ENCODE measurements around the gene PNPLA6.

PNPLA6 gene

DNA sequence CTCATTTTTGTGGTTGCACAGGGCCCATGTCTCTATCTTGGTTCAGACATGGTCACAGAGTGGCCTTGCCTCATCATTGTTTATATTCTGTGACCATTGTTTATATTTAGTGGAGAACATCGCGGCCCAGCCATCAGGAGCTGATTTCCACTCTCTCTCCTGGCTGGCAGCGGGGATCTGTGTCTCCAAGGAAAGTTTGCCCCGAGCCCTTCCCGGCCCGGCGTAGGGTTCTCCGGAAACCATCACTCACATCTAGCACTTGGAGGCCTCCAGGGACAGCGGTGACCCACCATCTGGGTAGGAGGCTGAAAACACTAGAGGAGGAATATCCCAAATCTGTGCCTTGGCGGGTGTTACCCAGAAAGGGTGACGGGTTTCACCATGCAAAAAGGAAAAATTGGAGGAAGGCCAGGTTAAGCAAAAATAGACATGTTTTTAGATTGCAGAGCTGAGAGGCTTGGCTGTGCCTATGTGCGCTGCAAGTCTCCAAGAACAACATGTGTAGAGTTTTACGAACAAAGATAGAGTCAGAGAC lies 20.3 kb upstream of the PNPLA6 start:
- DNase-seq (ENCODE audit: extremely low read depth in 1 of 2, low read depth in 1 of 2) = no peak

DNA sequence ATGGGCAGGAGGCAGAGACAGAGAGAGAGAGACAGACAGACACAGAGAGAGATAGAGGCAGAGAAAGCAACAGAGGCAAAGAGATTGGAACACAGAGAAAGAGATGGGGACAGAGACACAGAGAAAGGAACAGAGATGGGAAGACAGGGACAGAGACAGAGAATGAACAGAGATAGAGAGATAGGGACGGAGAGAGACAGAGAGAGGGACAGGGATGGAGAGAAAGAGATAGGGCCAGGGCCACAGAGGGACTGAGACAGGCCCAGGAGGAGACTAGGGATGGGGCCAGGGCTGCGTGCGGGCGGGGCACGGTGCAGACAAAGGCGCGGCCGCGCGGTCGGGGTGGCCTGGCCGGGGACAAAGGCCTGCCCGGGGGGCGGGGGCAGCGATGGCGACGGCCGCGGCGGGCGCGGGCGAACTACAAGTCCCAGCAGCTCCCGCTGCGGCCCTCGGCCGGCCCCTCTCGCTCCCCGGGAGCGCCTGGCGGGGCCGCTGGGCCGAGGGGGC lies 19.8 kb upstream of the PNPLA6 start, which contains the start of gene ZNF358:
Gene ZNF358, plus strand, starts transcription at position 459 of the 507 bp plus-strand sequence. CDS start 3,140 bp downstream, outside the sequence.
- peak in 1 of 2 donors; percentile 27 for DNase-seq (ENCODE audit: extremely low read depth in 1 of 2, low read depth in 1 of 2)

DNA sequence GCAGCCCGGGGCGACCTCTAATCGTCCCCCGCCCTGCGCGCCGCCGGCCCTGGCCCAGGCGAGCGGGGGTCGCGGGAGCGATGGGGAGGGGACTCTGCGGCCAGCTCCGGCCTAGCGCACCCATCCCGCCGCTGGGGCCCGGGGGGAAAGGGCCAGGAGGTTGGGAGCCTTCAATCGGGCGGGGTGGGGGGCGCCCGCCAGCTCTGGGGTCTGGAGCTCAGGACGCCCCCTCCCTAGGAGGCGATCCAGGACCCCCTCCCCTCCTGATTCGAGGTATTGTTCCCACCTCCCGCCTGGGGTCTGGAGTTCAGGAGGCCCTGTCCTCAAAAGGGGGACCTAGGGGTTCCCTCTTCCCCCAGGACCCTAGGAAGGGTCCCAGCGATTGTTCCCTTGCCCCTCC lies 19.2 kb upstream of the PNPLA6 start:
- no peak for DNase-seq (ENCODE audit: extremely low read depth in 1 of 2, low read depth in 1 of 2)

DNA sequence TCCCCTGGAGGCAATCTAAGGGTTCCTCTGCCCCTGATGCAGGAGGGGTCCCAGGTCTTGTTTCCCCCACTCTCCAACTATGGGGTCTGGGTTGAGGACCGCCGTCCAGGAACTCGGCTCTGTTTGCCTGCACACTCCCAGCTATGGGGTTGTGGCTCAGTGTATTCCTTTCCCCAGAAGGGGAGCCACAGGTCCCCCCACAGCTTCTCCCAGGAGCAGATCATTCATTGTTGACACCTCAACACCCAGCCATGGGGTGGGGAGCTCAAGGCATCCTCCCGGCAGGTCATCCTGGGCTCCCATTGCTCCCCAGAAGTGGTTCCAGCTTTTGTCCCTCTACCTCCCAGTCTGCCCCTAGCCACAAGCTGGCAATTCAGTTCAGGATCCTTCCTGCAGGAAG lies 18.6 kb upstream of the PNPLA6 start:
- no peak for DNase-seq (ENCODE audit: extremely low read depth in 1 of 2, low read depth in 1 of 2)

DNA sequence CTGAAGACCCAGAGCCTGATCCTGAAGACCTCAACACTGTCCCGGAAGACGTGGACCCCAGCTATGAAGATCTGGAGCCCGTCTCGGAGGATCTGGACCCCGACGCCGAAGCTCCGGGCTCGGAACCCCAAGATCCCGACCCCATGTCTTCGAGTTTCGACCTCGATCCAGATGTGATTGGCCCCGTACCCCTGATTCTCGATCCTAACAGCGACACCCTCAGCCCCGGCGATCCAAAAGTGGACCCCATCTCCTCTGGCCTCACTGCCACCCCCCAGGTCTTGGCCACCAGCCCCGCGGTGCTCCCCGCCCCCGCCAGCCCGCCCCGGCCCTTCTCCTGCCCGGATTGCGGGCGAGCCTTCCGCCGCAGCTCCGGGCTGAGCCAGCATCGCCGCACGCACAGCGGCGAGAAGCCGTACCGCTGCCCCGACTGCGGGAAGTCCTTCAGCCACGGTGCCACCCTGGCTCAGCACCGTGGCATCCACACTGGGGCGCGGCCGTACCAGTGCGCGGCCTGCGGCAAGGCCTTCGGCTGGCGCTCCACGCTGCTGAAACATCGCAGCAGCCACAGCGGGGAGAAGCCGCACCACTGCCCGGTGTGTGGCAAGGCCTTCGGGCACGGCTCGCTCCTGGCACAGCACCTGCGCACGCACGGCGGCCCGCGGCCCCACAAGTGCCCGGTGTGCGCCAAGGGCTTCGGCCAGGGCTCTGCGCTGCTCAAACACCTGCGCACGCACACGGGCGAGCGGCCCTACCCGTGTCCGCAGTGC lies 16.0 kb upstream of the PNPLA6 start:
- DNase-seq (ENCODE audit: extremely low read depth in 1 of 2, low read depth in 1 of 2) = no peak

DNA sequence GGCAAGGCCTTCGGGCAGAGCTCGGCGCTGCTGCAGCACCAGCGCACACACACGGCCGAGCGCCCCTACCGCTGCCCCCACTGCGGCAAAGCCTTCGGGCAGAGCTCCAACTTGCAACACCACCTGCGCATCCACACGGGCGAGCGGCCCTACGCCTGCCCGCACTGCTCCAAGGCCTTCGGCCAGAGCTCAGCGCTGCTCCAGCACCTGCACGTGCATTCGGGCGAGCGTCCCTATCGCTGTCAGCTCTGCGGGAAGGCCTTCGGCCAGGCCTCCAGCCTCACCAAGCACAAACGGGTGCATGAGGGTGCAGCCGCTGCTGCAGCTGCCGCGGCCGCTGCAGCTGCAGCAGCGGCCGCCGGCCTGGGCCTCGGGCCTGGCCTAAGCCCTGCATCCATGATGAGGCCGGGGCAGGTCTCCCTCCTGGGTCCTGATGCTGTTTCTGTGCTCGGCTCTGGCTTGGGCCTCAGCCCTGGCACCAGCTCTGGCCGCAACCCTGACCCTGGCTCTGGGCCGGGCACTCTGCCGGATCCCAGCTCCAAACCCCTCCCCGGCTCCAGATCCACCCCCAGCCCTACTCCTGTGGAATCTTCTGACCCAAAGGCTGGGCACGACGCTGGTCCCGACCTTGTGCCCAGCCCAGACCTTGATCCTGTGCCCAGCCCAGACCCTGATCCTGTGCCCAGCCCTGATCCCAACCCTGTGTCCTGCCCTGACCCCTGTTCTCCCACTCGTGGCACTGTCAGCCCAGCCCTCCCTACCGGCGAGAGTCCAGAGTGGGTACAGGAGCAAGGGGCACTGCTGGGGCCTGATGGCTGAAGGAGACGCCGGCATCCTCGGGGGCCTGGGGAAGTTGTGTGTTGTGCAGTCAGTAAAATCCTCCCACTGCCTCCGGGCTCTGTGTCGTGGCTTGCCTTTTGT lies 15.1 kb upstream of the PNPLA6 start:
- no peak for DNase-seq (ENCODE audit: extremely low read depth in 1 of 2, low read depth in 1 of 2)

DNA sequence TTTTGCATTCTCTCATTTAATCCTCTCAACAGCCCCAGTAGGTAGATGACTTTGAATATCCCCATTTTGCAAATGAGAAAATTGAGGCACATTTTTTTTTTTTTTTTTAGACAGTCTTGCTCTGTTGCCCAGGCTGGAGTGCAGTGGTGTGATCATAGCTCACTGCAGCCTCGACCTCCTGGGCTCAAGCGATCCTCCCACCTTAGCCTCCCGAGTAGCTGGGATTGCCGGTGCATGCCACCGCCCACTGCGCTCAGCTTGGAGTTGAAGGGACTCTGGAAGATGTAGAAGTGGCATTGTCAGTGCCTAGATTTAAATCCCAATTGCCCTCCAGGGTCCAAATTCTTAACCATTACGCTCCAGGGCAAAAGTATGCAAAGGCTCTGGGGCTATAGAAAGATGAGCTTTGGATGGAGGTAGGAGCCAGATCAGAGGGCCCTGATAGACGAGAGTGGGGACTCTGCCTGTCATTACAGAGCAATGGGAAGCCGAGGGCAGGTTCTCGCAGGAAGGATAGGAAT lies 13.9 kb upstream of the PNPLA6 start:
- DNase-seq (ENCODE audit: extremely low read depth in 1 of 2, low read depth in 1 of 2) = no peak

DNA sequence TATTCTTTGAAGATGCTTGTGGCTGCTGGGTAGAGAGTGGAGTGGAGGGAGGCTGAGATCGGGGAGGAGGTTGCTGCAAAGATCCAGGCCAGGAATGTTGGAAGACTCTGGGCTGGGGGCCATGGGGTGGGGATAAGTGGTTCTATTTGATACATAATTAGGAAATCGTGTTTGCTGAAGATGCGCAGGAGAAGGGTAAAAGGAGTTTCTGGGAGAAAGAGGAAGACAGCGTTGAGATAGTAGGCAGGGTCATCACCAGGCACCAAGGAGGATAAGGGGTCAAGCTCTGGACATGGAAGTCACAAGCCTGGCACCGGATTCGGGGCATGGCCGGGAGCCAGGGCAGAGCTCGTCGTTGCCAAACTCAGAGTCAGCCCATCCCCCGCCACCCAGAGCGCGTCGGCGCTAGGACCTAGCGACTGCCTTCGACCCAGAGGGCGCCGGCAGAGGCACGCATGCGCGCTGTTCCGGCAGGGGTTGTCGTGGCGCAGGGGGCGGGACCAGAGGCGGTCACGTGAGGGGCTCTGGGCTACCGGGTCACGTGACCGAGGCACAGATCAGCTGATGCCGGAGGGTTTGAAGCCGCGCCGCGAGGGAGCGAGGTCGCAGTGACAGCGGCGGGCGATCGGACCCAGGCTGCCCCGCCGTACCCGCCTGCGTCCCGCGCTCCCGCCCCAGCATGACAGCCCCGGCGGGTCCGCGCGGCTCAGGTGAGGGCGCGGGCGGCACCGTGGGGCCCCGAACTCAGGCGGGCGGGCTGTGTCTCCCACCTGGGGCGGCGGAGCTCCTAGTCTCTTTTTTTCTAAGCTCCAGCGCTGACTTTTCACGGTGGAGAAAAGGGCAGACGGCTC lies 13.2 kb upstream of the PNPLA6 start, which contains the start of gene MCOLN1:
Gene MCOLN1, plus strand, starts transcription at position 553 of the 851 bp plus-strand sequence. Its CDS starts 127 bp downstream, at position 680.
- peak; percentile 99 for DNase-seq (ENCODE audit: extremely low read depth in 1 of 2, low read depth in 1 of 2)

DNA sequence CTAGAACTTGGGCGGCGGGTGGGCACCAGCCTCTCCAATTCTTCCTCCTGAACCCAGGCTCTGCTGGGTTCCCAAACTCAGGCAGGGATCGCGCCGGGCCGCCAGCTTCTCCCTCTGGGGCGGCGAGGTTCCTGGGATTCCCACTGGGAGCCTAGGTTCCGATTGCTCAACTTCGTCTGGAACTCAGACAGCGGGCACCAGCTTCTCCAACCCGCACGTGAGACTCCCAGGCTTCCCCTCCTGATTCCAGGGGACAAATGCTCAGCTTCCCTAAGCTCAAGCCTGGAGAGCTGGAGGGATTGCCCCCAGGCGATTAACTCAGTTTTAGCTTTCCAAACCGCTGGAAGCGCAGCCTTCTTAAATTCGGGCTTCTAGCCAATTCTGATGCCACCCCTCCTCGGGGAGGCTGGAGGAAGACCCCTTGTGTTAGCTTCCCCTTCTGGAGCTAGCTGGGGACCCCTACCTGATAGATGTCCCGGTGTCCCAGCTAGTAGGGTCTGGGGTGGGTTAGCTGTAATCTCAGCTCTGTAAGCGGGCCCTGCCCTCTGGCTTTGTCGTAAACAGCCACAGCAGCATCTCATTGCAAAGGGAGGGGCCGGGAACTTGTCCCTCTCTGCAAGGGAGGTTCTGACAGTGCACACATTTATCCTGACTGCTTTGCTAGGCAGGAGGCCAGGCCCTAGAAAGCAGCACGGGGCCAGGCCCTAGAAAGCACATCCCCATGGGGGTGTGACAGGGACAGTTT lies 12.4 kb upstream of the PNPLA6 start:
- no peak for DNase-seq (ENCODE audit: extremely low read depth in 1 of 2, low read depth in 1 of 2)

DNA sequence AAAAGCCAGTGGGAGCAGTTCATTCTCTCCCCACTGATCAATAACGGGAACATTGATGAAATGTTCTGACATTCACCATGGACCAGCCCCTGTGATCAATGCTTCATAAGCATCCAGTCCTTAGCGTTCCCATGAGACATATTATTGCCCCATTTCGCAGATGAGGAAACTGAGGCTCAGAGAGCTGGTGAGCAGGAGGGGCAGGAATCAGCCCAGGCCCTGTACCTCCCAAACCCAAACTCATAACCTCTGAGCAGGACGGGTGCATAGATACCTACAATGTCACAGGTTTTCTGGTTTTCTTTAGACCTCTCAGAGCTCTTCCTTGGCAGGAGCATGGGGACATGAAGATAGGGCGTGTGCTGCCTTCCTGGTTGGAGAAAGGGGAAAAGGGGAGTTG lies 11.0 kb upstream of the PNPLA6 start:
- DNase-seq (ENCODE audit: extremely low read depth in 1 of 2, low read depth in 1 of 2) = no peak

DNA sequence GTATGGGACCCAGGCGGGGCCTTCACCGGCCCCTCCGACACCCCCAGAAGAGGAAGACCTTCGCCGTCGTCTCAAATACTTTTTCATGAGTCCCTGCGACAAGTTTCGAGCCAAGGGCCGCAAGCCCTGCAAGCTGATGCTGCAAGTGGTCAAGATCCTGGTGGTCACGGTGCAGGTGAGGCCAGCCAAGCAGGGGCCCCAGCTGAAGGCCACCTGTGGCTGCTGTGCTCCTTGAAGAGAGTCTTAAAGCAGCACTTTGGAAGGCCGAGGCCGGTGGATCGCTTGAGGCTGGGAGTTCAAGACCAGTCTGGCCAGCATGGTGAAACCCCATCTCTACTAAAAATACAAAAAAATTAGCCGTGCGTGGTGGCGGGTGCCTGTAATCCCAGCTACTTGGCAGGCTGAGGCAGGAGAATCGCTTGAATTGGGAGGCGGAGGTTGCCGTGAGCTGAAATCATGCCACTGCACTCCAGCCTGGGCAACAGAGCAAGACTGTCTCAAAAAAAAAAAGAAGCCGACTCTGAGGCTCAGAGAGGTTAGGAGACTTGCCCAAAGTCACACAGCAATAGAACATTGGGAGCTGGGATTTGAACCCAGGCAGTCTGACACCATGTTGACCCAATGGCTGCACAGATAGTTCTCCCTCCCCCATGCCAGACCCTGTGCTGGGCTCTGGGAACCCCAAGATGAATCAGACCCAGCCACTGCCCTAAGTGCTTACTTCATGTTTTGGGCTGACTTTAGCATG lies 10.4 kb upstream of the PNPLA6 start:
- DNase-seq (ENCODE audit: extremely low read depth in 1 of 2, low read depth in 1 of 2) = no peak

DNA sequence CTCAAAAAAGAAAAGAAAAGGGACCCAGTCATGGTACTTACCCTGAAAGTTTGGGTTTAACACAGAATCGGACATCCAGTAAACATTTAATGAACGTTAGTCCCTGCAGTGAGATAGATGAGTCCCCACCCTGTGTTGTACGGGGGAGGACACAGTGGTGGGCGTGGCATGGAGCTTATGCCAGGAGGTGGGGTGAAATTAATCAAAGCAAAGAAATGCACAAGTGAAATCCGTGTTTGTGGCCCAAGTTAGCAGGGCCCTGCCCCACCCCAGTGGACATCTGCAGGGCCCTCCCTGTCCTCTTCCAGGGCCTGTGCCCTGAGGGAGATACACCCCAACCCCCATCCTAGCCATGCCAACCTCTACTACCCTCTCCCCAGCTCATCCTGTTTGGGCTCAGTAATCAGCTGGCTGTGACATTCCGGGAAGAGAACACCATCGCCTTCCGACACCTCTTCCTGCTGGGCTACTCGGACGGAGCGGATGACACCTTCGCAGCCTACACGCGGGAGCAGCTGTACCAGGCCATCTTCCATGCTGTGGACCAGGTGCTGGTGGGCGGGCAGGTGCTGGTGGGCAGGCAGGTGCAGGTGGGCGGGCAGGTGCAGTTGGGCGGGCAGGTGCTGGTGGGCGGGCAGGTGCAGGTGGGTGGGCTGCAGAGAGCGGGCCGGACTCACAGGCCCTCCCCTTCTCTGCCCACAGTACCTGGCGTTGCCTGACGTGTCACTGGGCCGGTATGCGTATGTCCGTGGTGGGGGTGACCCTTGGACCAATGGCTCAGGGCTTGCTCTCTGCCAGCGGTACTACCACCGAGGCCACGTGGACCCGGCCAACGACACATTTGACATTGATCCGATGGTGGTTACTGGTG lies 9.2 kb upstream of the PNPLA6 start:
- no peak for DNase-seq (ENCODE audit: extremely low read depth in 1 of 2, low read depth in 1 of 2)

DNA sequence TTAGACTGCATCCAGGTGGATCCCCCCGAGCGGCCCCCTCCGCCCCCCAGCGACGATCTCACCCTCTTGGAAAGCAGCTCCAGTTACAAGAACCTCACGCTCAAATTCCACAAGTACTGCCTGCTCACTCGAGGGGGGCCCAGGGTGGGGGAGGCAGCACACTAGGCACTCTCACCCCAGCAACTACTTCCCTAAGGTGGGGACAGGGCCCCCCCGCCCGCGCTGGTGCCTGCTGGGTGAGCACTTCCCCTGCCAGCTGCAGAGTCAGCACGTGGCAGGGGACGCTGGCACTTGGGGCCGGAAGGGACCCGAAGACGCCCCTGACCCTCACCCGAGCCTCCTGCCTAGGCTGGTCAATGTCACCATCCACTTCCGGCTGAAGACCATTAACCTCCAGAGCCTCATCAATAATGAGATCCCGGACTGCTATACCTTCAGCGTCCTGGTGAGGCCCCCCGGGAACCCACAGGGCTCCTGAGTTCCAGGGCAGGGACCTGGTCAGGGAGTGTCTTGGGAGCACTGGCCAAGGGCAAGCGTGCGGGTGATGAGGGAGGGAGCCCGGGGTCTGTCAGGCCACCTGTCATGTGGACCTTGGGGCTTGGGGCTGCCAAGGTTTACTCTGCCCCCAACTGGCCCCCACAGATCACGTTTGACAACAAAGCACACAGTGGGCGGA lies 7.9 kb upstream of the PNPLA6 start:
- DNase-seq (ENCODE audit: extremely low read depth in 1 of 2, low read depth in 1 of 2) = no peak

DNA sequence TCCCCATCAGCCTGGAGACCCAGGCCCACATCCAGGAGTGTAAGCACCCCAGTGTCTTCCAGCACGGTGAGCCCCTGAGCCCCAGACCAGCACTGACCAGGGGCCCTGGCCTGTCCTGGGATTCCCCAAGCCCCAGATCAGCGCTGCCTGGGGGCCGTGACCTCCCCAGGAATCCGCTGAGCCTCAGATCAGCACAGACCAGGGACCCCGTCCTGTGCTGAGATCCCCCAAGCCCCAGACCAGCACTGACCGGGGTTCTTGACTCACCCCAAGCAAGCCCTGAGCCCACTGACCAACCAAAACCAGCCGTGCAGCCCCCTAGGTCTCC lies 7.4 kb upstream of the PNPLA6 start:
- DNase-seq (ENCODE audit: extremely low read depth in 1 of 2, low read depth in 1 of 2) = no peak

DNA sequence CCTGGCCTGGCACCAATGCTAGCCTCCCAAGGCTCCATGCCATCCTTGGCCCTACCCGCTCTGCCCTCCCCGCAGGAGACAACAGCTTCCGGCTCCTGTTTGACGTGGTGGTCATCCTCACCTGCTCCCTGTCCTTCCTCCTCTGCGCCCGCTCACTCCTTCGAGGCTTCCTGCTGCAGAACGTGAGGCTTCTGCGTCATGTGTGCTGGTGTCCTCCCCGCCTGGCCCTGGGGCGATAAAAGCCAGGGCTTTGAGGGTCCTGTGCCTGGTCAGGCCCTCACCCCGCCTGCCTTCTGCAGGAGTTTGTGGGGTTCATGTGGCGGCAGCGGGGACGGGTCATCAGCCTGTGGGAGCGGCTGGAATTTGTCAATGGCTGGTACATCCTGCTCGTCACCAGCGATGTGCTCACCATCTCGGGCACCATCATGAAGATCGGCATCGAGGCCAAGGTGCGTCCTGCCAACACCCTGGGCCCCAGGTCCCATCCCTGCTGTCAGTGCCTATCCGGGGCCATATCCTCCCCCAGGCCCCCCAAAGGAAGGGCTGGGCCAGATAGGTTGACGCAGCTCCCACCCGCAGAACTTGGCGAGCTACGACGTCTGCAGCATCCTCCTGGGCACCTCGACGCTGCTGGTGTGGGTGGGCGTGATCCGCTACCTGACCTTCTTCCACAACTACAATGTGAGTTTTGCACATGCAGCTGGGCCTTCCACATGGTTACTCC lies 6.8 kb upstream of the PNPLA6 start:
- DNase-seq (ENCODE audit: extremely low read depth in 1 of 2, low read depth in 1 of 2) = no peak

DNA sequence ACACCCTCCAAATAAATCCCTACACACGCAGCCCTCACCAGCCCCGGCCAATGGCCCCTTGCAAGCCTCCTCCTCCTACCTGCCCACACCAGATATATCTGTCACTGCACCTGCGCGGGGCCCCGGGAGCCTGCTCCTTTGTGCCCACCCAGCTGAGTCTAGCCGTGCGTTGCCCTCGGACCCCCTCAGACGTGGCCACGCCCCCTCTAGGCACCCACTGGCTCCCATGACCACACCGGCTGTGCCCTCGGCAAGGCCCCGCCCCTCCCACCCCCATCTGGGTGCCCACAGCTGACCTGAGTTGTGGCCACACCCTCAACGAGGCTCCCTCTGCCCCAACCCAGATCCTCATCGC lies 6.3 kb upstream of the PNPLA6 start:
- DNase-seq (ENCODE audit: extremely low read depth in 1 of 2, low read depth in 1 of 2) = no peak
